ENCODE measurements around the gene TSPAN8.

TSPAN8 gene

GRCh38 chr12:71190822-71191221 lies 33.0 kb upstream of the TSPAN8 start:
- no peak for DNase-seq (ENCODE audit: low read depth, low spot score)
- Histone ChIP-seq H3K36me3 (ENCODE audit: insufficient read depth, low read length) (no peaks in the 10 kb centered on the region), H3K9me3 (ENCODE audit: low read depth, low read length) (no peaks in the 10 kb centered on the region), H3K4me3 (peak overlapping the region; percentile 42), H3K27ac (peak overlapping the region; percentile 98), H3K9ac (ENCODE audit: insufficient read length) (no peak overlapping the region)
- TF ChIP-seq EZH2 (IDR thresholded peaks at IDR 0.05), result no peak
- TF ChIP-seq FOXP2 (optimal IDR thresholded peaks at IDR 0.05; ENCODE audit: control extremely low read depth, extremely low read length, insufficient read depth), result no peak
- no peak; the same call in 1 of the 2 replicates for TF ChIP-seq POLR2AphosphoS5 (IDR thresholded peaks at IDR 0.05; ENCODE audit: borderline replicate concordance, low read depth, low read length)

GRCh38 chr12:71187379-71187778 lies 29.6 kb upstream of the TSPAN8 start:
- TF ChIP-seq POLR2AphosphoS5 (IDR thresholded peaks at IDR 0.05; ENCODE audit: borderline replicate concordance, low read depth, low read length), result no peak
- no peak for TF ChIP-seq FOXP2 (optimal IDR thresholded peaks at IDR 0.05; ENCODE audit: control extremely low read depth, extremely low read length, insufficient read depth)
- no peak for TF ChIP-seq EZH2 (IDR thresholded peaks at IDR 0.05)
- H3K36me3 ChIP-seq (ENCODE audit: insufficient read depth, low read length), result no peaks in the 10 kb centered on the region
- H3K9ac ChIP-seq (ENCODE audit: insufficient read length), result no peak overlapping the region
- no peak for DNase-seq (ENCODE audit: low read depth, low spot score)
- H3K27ac ChIP-seq, result no peak overlapping the region
- H3K4me3 ChIP-seq, result no peak overlapping the region
- no peaks in the 10 kb centered on the region for H3K9me3 ChIP-seq (ENCODE audit: low read depth, low read length)

- Histone ChIP-seq H3K9ac (ENCODE audit: insufficient read length) (no peak overlapping the region), H3K36me3 (ENCODE audit: insufficient read depth, low read length) (no peaks in the 10 kb centered on the region), H3K4me3 (no peak overlapping the region), H3K9me3 (ENCODE audit: low read depth, low read length) (no peaks in the 10 kb centered on the region), H3K27ac (no peak overlapping the region)
- DNase-seq (ENCODE audit: low read depth, low spot score), result no peak
- TF ChIP-seq FOXP2 (optimal IDR thresholded peaks at IDR 0.05; ENCODE audit: control extremely low read depth, extremely low read length, insufficient read depth) (no peak), POLR2AphosphoS5 (IDR thresholded peaks at IDR 0.05; ENCODE audit: borderline replicate concordance, low read depth, low read length) (no peak), EZH2 (IDR thresholded peaks at IDR 0.05) (no peak)
Measured at GRCh38 chr12:71186571-71187288, 28.9 kb upstream of the TSPAN8 start.

GRCh38 chr12:71183846-71184245 lies 26.0 kb upstream of the TSPAN8 start:
- TF ChIP-seq FOXP2 (optimal IDR thresholded peaks at IDR 0.05; ENCODE audit: control extremely low read depth, extremely low read length, insufficient read depth), result no peak
- TF ChIP-seq POLR2AphosphoS5 (IDR thresholded peaks at IDR 0.05; ENCODE audit: borderline replicate concordance, low read depth, low read length), result no peak
- TF ChIP-seq EZH2 (IDR thresholded peaks at IDR 0.05), result no peak
- no peaks in the 10 kb centered on the region for H3K36me3 ChIP-seq (ENCODE audit: insufficient read depth, low read length)
- H3K9ac ChIP-seq (ENCODE audit: insufficient read length), result no peak overlapping the region
- no peak for DNase-seq (ENCODE audit: low read depth, low spot score)
- H3K27ac ChIP-seq, result no peak overlapping the region
- no peaks in the 10 kb centered on the region for H3K9me3 ChIP-seq (ENCODE audit: low read depth, low read length)
- no peak overlapping the region for H3K4me3 ChIP-seq

DNA sequence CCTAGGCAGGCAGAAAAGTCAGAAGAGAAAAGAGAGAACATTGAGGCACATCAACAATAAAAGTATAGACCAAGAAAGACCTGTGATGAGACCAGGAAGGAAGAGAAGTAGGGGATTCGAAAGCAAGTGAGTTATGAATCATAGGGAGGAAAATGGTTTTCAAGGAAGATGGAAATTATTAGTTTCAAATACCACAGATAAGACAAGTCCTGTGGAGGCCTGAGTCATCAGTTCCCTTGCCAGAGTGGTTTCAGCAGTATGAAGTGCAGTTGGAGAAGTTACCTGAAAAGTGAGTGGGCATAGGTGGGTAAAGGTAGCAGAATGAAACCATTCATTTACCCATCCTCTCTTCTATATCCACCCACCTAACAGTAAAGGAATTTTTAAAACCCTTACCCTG lies 25.2 kb upstream of the TSPAN8 start:
- no peak for TF ChIP-seq EZH2 (IDR thresholded peaks at IDR 0.05)
- TF ChIP-seq FOXP2 (optimal IDR thresholded peaks at IDR 0.05; ENCODE audit: control extremely low read depth, extremely low read length, insufficient read depth), result no peak
- no peak for TF ChIP-seq POLR2AphosphoS5 (IDR thresholded peaks at IDR 0.05; ENCODE audit: borderline replicate concordance, low read depth, low read length)
- Histone ChIP-seq H3K4me3 (no peak overlapping the region), H3K9me3 (ENCODE audit: low read depth, low read length) (no peaks in the 10 kb centered on the region), H3K9ac (ENCODE audit: insufficient read length) (no peak overlapping the region), H3K27ac (no peak overlapping the region), H3K36me3 (ENCODE audit: insufficient read depth, low read length) (no peaks in the 10 kb centered on the region)
- no peak for DNase-seq (ENCODE audit: low read depth, low spot score)

GRCh38 chr12:71178162-71178561 lies 20.4 kb upstream of the TSPAN8 start:
- no peak for TF ChIP-seq FOXP2 (optimal IDR thresholded peaks at IDR 0.05; ENCODE audit: control extremely low read depth, extremely low read length, insufficient read depth)
- TF ChIP-seq POLR2AphosphoS5 (IDR thresholded peaks at IDR 0.05; ENCODE audit: borderline replicate concordance, low read depth, low read length), result no peak
- no peak for TF ChIP-seq EZH2 (IDR thresholded peaks at IDR 0.05)
- DNase-seq (ENCODE audit: low read depth, low spot score), result no peak

DNA sequence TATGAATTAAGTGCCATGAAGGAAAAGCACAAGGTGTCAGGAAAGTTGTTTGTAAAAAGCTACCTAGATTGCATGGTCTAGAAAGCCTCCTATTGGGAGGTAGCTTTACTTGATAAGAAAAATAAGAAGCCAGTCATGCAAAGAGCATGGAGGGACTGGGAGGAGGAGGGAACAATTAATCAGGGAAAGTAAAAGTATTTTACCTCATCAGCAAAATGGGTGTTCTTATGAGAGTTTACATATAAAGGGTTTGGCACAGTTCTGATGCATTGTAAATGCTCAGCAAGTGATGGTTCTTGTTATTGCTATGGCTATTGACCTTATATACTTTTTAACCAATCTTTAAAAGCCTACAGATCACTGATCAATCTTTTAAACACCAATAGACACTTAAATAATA lies 17.0 kb upstream of the TSPAN8 start:
- Histone ChIP-seq H3K9ac (ENCODE audit: insufficient read length) (no peak overlapping the region), H3K27ac (no peak overlapping the region), H3K36me3 (ENCODE audit: insufficient read depth, low read length) (no peaks in the 10 kb centered on the region), H3K4me3 (no peak overlapping the region), H3K9me3 (ENCODE audit: low read depth, low read length) (no peaks in the 10 kb centered on the region)
- TF ChIP-seq FOXP2 (optimal IDR thresholded peaks at IDR 0.05; ENCODE audit: control extremely low read depth, extremely low read length, insufficient read depth), result no peak
- TF ChIP-seq POLR2AphosphoS5 (IDR thresholded peaks at IDR 0.05; ENCODE audit: borderline replicate concordance, low read depth, low read length), result no peak
- no peak for TF ChIP-seq EZH2 (IDR thresholded peaks at IDR 0.05)
- DNase-seq (ENCODE audit: low read depth, low spot score), result no peak

More at GRCh38 chr12:71178162-71178561, 20.4 kb upstream of the TSPAN8 start:
- Histone ChIP-seq H3K27ac (no peak overlapping the region), H3K9ac (ENCODE audit: insufficient read length) (no peak overlapping the region), H3K36me3 (ENCODE audit: insufficient read depth, low read length) (no peaks in the 10 kb centered on the region), H3K9me3 (ENCODE audit: low read depth, low read length) (no peaks in the 10 kb centered on the region), H3K4me3 (no peak overlapping the region)

DNA sequence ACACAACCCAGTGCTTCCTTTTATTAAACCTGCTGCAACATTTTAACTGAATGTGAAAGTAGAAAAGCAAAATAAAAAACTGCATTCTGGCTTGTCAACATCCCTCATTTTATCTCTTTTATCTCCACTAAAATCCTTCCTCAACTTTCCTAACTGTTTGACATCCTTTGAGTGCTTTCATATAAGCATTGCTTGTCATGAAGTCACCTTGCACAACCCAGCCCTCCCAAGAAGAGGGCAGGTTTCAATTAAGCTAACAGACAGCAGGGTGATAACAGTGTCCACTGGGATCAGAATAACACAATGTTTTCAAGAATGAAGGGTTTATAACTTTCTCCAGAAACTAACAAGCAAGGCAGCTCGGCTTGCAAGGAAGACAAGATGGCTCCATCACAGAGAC lies 16.3 kb upstream of the TSPAN8 start:
- Histone ChIP-seq H3K36me3 (ENCODE audit: insufficient read depth, low read length) (no peaks in the 10 kb centered on the region), H3K9ac (ENCODE audit: insufficient read length) (no peak overlapping the region), H3K9me3 (ENCODE audit: low read depth, low read length) (no peaks in the 10 kb centered on the region), H3K4me3 (no peak overlapping the region), H3K27ac (no peak overlapping the region)
- DNase-seq (ENCODE audit: low read depth, low spot score), result no peak
- TF ChIP-seq FOXP2 (optimal IDR thresholded peaks at IDR 0.05; ENCODE audit: control extremely low read depth, extremely low read length, insufficient read depth), result no peak

GRCh38 chr12:71170456-71170855 lies 12.7 kb upstream of the TSPAN8 start:
- Histone ChIP-seq H3K36me3 (ENCODE audit: insufficient read depth, low read length) (no peaks in the 10 kb centered on the region), H3K4me3 (no peak overlapping the region), H3K9me3 (ENCODE audit: low read depth, low read length) (no peaks in the 10 kb centered on the region), H3K9ac (ENCODE audit: insufficient read length) (no peak overlapping the region), H3K27ac (no peak overlapping the region)
- no peak for DNase-seq (ENCODE audit: low read depth, low spot score)
- TF ChIP-seq FOXP2 (optimal IDR thresholded peaks at IDR 0.05; ENCODE audit: control extremely low read depth, extremely low read length, insufficient read depth) (no peak), EZH2 (IDR thresholded peaks at IDR 0.05) (no peak), POLR2AphosphoS5 (IDR thresholded peaks at IDR 0.05; ENCODE audit: borderline replicate concordance, low read depth, low read length) (no peak)
